GM21529 (cell line): ENCODE results near the gene TIGD4.
A peak's percentile ranks its signal among the peaks of the same experiment; 100 is the strongest.

Experiments used
- ATAC-seq: cut with Tn5 transposase; IDR thresholded peaks from one replicate; pipeline ENCODE4 v1.9.1; 2021; ENCODE audit not compliant: unreplicated experiment

The TIGD4 gene

GRCh38 chr4:152779513-152780266, at the start of gene TIGD4, which contains the start of gene ARFIP1:
TSS of gene TIGD4 (minus strand) at chr4:152779730. CDS start at chr4:152771004, 8,726 bp downstream.
TSS of gene ARFIP1 (plus strand) at chr4:152779954. CDS start at chr4:152829634, 49,680 bp downstream.
- ATAC-seq = peak; percentile 93

GRCh38 chr4:152828122-152828521, 48.6 kb upstream of the TIGD4 start:
- ATAC-seq = no peak

- no peak for ATAC-seq
Observed at GRCh38 chr4:152825336-152825735, 45.8 kb upstream of the TIGD4 start.

- ATAC-seq = no peak
Observed at GRCh38 chr4:152824561-152824960, 45.0 kb upstream of the TIGD4 start.

- ATAC-seq = no peak
Observed at GRCh38 chr4:152822323-152822722, 42.8 kb upstream of the TIGD4 start.

GRCh38 chr4:152820073-152820472, 40.5 kb upstream of the TIGD4 start:
- no peak for ATAC-seq

GRCh38 chr4:152819026-152819645, 39.6 kb upstream of the TIGD4 start:
- no peak for ATAC-seq

- no peak for ATAC-seq
Observed at GRCh38 chr4:152817331-152817730, 37.8 kb upstream of the TIGD4 start.

GRCh38 chr4:152815078-152815477, 35.5 kb upstream of the TIGD4 start:
- no peak for ATAC-seq

GRCh38 chr4:152810715-152811287, 31.3 kb upstream of the TIGD4 start:
- ATAC-seq = no peak

GRCh38 chr4:152808670-152809069, 29.1 kb upstream of the TIGD4 start:
- no peak for ATAC-seq

GRCh38 chr4:152807294-152807829, 27.8 kb upstream of the TIGD4 start:
- ATAC-seq = no peak

GRCh38 chr4:152806501-152807125, 27.1 kb upstream of the TIGD4 start:
- no peak for ATAC-seq

GRCh38 chr4:152805818-152806217, 26.3 kb upstream of the TIGD4 start:
- ATAC-seq = no peak

GRCh38 chr4:152805071-152805650, 25.6 kb upstream of the TIGD4 start:
- no peak for ATAC-seq

- no peak for ATAC-seq
Observed at GRCh38 chr4:152803541-152803940, 24.0 kb upstream of the TIGD4 start.

- ATAC-seq = no peak
Observed at GRCh38 chr4:152795891-152796290, 16.4 kb upstream of the TIGD4 start.

- no peak for ATAC-seq
Observed at GRCh38 chr4:152786627-152787026, 7.1 kb upstream of the TIGD4 start.

- ATAC-seq = no peak
Observed at GRCh38 chr4:152785639-152786615, 6.4 kb upstream of the TIGD4 start.
